ENCODE measurements around the gene FARS2. TPM values are rescaled to one million over a fixed set of nuclear protein-coding genes. Genes with fewer than 3 reads are reported as not detected.

FARS2 gene
- total and polyA plus RNA-seq, 2 of the 13 experiments (the other 11 are each of a cell fraction or from before 2014, with no cell fraction given), result 15.4 to 26.0 TPM

GRCh38 chr6:5217356-5217755 lies 44.0 kb upstream of the FARS2 start:
- H3K4me2 ChIP-seq (ENCODE audit: low read depth, low read length), result no peak overlapping the region
- no TSS peak for BruUV-seq (replicated peaks)
- 92% methylated on average over 2 of the region's 2 CpGs for WGBS (ENCODE audit: low lambda C conversion rate)
- H3K4me3 ChIP-seq (replicated peaks in 1 of 3; ENCODE audit: insufficient read depth in 1 of 3, low read depth in 2 of 3, low read length in 3 of 3), result no peak overlapping the region
- intact Hi-C loops (cut with micrococcal nuclease; ENCODE audit: unreplicated experiment), result no loop called here
- TF ChIP-seq ZNF552 (CRISPR knock-in tag; IDR thresholded peaks at IDR 0.05; ENCODE audit: borderline replicate concordance) (no peak), ARID2 (CRISPR knock-in tag; IDR thresholded peaks at IDR 0.05; ENCODE audit: borderline replicate concordance) (no peak), SOX13 (IDR thresholded peaks at IDR 0.05) (no peak), SOX13 (CRISPR knock-in tag; conservative IDR thresholded peaks at IDR 0.05 in 1 of 2, IDR thresholded peaks at IDR 0.05 in 1 of 2) (no peak), KLF6 (CRISPR knock-in tag; IDR thresholded peaks at IDR 0.05) (no peak)
- TF ChIP-seq, protein P1, sequence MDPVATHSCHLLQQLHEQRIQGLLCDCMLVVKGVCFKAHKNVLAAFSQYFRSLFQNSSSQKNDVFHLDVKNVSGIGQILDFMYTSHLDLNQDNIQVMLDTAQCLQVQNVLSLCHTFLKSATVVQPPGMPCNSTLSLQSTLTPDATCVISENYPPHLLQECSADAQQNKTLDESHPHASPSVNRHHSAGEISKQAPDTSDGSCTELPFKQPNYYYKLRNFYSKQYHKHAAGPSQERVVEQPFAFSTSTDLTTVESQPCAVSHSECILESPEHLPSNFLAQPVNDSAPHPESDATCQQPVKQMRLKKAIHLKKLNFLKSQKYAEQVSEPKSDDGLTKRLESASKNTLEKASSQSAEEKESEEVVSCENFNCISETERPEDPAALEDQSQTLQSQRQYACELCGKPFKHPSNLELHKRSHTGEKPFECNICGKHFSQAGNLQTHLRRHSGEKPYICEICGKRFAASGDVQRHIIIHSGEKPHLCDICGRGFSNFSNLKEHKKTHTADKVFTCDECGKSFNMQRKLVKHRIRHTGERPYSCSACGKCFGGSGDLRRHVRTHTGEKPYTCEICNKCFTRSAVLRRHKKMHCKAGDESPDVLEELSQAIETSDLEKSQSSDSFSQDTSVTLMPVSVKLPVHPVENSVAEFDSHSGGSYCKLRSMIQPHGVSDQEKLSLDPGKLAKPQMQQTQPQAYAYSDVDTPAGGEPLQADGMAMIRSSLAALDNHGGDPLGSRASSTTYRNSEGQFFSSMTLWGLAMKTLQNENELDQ (CRISPR knock-in tag; IDR thresholded peaks at IDR 0.05; ENCODE audit: borderline replicate concordance), result no peak
- TF ChIP-seq, protein P2, sequence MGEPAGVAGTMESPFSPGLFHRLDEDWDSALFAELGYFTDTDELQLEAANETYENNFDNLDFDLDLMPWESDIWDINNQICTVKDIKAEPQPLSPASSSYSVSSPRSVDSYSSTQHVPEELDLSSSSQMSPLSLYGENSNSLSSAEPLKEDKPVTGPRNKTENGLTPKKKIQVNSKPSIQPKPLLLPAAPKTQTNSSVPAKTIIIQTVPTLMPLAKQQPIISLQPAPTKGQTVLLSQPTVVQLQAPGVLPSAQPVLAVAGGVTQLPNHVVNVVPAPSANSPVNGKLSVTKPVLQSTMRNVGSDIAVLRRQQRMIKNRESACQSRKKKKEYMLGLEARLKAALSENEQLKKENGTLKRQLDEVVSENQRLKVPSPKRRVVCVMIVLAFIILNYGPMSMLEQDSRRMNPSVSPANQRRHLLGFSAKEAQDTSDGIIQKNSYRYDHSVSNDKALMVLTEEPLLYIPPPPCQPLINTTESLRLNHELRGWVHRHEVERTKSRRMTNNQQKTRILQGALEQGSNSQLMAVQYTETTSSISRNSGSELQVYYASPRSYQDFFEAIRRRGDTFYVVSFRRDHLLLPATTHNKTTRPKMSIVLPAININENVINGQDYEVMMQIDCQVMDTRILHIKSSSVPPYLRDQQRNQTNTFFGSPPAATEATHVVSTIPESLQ (CRISPR knock-in tag; conservative IDR thresholded peaks at IDR 0.05), result no peak
- peaks cover 17 to 41% of the 10 kb centered on the region in 2 experiments for H3K36me3 ChIP-seq (replicated peaks in 1 of 2; ENCODE audit: control insufficient read depth in 1 of 2, insufficient read depth in 2 of 2, low read length in 2 of 2)
- H3K79me2 ChIP-seq (ENCODE audit: insufficient read depth, low read length), result no peaks in the 10 kb centered on the region
- DNase-seq (ENCODE audit: low spot score) (no peak), FAIRE-seq (no peak), ATAC-seq (no peak)
- no peaks in the 10 kb centered on the region for H4K20me1 ChIP-seq (ENCODE audit: insufficient read depth, low read length)
- in situ Hi-C loops (cut with HindIII; ENCODE audit: extremely low pct_ligation_motif_present, low pct_unique_long_range_greater_than_20kb), result loop anchor here (5.0 kb wide), 1 partner anchor 85 kb away; no protein-coding TSS in a partner anchor
- no peaks in the 10 kb centered on the region for H3K27me3 ChIP-seq (ENCODE audit: control insufficient read depth in 1 of 2, insufficient read depth in 2 of 2, low read length in 2 of 2)
- no peak overlapping the region for H3K9ac ChIP-seq (ENCODE audit: insufficient read depth, low read depth, low read length)
- no peak overlapping the region for H2AFZ ChIP-seq (ENCODE audit: low read length)
- no peaks in the 10 kb centered on the region for H3K4me1 ChIP-seq (ENCODE audit: insufficient read depth, low read length)
- H3K9me3 ChIP-seq (ENCODE audit: low read length), result no peaks in the 10 kb centered on the region
- ChIA-PET POLR2A (no interaction called here), CTCF (ENCODE audit: low intra/inter-chr PET ratio, low total read pairs) (no interaction called here)
- no peak overlapping the region for H3K27ac ChIP-seq (ENCODE audit: extremely low read length, insufficient read depth, low read length)

All from HepG2 (cell line).